HEK293T (cell line): ENCODE results near the gene ZFP1.
"Not testable (repeated sequence)": the region's sequence is repeated elsewhere in the genome, so short reads cannot be mapped to it uniquely, and the experiment has no call there.

Experiments used
- CTCF ChIA-PET: fragments of 350-600 bp; formaldehyde crosslinking; extraction: SDS; loops from one replicate; lab custom pipeline; 2021; ENCODE audit warnings: antibody characterized with exemption, inconsistent platforms; lab: Yijun Ruan, JAX
- POLR2A ChIA-PET: fragments of 350-600 bp; formaldehyde crosslinking; extraction: SDS; loops from one replicate; lab custom pipeline; 2020; ENCODE audit warnings: antibody characterized with exemption, inconsistent platforms; lab: Yijun Ruan, JAX
- DNase-seq: peaks from one replicate; pipeline ENCODE4 v3.0.0; 2012; ENCODE audit warnings: mixed read lengths; ENCODE audit errors: extremely low spot score
- ARNT ChIP-seq: fragments of 450-650 bp; IDR thresholded peaks from 2 replicates; pipeline ENCODE4 v1.6.1; 2017; ENCODE audit warnings: mild to moderate bottlenecking
- BHLHE40 ChIP-seq: fragments of 450-650 bp; IDR thresholded peaks from 2 replicates; pipeline ENCODE4 v1.6.1; 2016; ENCODE audit warnings: mild to moderate bottlenecking, moderate library complexity, borderline replicate concordance
- CTBP1 ChIP-seq: fragments of 450-650 bp; IDR thresholded peaks from 2 replicates; pipeline ENCODE4 v1.6.1; 2016; ENCODE audit warnings: borderline replicate concordance
- ELF4 ChIP-seq: fragments of 450-650 bp; IDR thresholded peaks from 2 replicates; pipeline ENCODE4 v1.6.1; 2017; ENCODE audit warnings: antibody characterized with exemption
- FOXA1 ChIP-seq: fragments of 450-650 bp; IDR thresholded peaks from 2 replicates; pipeline ENCODE4 v1.6.1; 2016; ENCODE audit warnings: mild to moderate bottlenecking
- FOXK2 ChIP-seq: fragments of 450-650 bp; IDR thresholded peaks from 2 replicates; pipeline ENCODE4 v1.6.1; 2016; ENCODE audit warnings: mild to moderate bottlenecking
- FOXM1 ChIP-seq: fragments of 450-650 bp; IDR thresholded peaks from 2 replicates; pipeline ENCODE4 v1.6.1; 2017; ENCODE audit warnings: mild to moderate bottlenecking, borderline replicate concordance
- HDGF ChIP-seq: fragments of 450-650 bp; IDR thresholded peaks from 2 replicates; pipeline ENCODE4 v1.6.1; 2017; ENCODE audit warnings: antibody characterized with exemption, borderline replicate concordance
- L3MBTL2 ChIP-seq: fragments of 450-650 bp; conservative IDR thresholded peaks from 2 replicates; pipeline ENCODE4 v1.6.1; 2016; ENCODE audit warnings: mild to moderate bottlenecking
- LEF1 ChIP-seq: fragments of 450-650 bp; IDR thresholded peaks from 2 replicates; pipeline ENCODE4 v1.6.1; 2017; ENCODE audit warnings: mild to moderate bottlenecking, borderline replicate concordance
- NFRKB ChIP-seq: fragments of 450-650 bp; IDR thresholded peaks from 2 replicates; pipeline ENCODE4 v1.6.1; 2016; ENCODE audit warnings: mild to moderate bottlenecking, moderate library complexity
- SP1 ChIP-seq: fragments of 450-650 bp; IDR thresholded peaks from 2 replicates; pipeline ENCODE4 v1.6.1; 2017
- SUZ12 ChIP-seq: fragments of 450-650 bp; IDR thresholded peaks from 2 replicates; pipeline ENCODE4 v1.6.1; 2016; ENCODE audit warnings: mild to moderate bottlenecking
- TARDBP ChIP-seq: fragments of 450-650 bp; IDR thresholded peaks from 2 replicates; pipeline ENCODE4 v1.6.1; 2016
- ZNF384 ChIP-seq: fragments of 450-650 bp; IDR thresholded peaks from 2 replicates; pipeline ENCODE4 v1.6.1; 2016
- TF ChIP-seq, protein P1 (sequence below): fragments of 450-650 bp; IDR thresholded peaks from 2 replicates; pipeline ENCODE4 v1.6.1; 2016

The ZFP1 gene

DNA sequence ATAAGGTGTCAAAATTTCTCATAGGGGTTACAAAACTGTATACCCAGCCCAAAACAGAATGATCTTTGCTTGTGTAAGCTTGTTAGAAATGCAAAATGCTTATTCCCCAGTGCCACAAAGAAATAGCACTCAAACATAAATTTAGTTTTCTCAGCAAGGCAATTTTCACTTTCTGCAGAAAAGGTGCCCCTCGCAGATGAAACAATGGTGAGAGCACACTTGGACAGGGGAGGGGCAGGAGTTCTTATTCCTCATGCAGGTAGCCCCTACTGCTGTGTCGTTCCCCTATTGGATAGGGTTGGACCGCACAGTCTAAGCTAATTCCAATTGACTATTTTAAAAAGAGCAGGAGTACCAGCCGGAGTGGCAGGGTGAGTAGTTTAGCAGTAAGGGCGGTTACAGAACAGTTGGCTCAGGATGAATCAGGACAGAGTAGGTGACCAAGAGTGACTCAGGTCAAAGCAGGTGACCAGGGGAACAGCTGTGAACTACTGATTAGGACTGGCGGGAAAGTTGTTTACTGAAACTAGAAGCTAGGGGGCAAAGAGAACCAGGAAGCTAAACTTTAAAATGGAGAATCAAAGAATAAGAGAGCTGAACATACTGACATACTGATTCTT, 26.3 kb upstream of the ZFP1 start:
- POLR2A ChIA-PET: no interaction called here
- DNase-seq: no peak
- CTCF ChIA-PET: interaction anchor here (1.3 kb wide), 1 partner anchor 123 kb away, joined by 3 read pairs; the partner anchor contains the start of gene ZNRF1
- no peak for TF ChIP-seq NFRKB
- TF ChIP-seq TARDBP: no peak
- no peak for TF ChIP-seq FOXM1
- TF ChIP-seq FOXK2: no peak
- TF ChIP-seq LEF1: no peak
- TF ChIP-seq FOXA1: no peak
- no peak for TF ChIP-seq L3MBTL2
- TF ChIP-seq ARNT: no peak
- no peak for TF ChIP-seq CTBP1
- no peak for TF ChIP-seq HDGF
- no peak for TF ChIP-seq BHLHE40
- no peak for TF ChIP-seq ELF4
- TF ChIP-seq, protein P1, sequence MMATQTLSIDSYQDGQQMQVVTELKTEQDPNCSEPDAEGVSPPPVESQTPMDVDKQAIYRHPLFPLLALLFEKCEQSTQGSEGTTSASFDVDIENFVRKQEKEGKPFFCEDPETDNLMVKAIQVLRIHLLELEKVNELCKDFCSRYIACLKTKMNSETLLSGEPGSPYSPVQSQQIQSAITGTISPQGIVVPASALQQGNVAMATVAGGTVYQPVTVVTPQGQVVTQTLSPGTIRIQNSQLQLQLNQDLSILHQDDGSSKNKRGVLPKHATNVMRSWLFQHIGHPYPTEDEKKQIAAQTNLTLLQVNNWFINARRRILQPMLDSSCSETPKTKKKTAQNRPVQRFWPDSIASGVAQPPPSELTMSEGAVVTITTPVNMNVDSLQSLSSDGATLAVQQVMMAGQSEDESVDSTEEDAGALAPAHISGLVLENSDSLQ: no peak

DNA sequence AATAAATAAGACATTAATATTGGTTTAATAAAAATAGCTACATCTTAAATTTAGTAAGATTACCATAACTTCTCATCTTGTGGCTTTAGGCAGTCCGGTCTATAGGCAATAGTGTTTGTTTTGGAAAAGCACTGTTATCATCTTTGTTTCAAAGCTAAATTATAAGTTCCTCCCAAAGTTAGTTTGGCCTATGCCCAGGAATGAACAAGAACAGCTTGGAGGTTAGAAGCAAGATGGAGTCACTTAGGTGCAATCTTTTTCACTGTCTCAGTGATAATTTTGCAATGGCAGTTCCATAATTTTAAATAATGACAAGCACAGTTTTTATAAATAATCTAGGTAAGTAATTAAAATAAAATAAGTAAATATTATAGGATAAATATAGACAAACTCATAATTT, 25.7 kb upstream of the ZFP1 start:
- CTCF ChIA-PET: no interaction called here
- POLR2A ChIA-PET: no interaction called here
- TF ChIP-seq TARDBP (no peak), BHLHE40 (no peak)
- DNase-seq: no peak

DNA sequence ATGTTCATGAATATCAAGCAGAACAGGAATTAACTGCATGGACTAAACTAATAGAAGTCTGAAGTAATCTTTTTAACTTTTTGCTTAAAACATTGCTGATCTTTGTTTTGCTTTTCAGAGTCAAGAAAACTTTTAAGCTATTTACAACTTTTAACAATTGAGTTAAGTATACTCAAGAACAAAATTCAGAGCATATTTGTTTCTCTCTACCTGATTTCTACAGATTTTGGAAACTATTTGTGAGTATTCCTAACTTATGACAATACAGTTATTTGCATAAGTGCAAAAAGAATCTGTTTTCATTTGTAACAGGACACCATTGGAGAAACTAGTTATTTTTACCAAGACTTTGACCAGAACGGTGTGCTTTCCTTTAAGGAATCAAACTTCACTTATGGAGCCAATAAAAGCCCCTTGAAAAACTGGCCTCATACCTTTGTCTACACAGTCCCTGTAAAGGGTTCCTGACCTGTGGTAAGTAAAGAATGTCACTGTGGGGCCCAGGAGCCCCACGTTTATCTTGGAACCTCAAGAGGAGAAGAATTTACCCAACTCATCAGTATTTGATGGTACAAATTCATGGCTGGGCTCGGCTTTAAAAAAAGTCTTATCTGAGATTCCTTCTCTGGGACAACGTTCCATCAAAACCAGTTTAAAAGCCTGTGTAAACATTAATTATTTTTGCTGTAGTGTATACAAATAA, 20.5 kb upstream of the ZFP1 start:
- ChIA-PET CTCF (no interaction called here), POLR2A (no interaction called here)
- TF ChIP-seq BHLHE40: no peak
- no peak for TF ChIP-seq ELF4
- no peak for TF ChIP-seq TARDBP
- no peak for TF ChIP-seq HDGF
- no peak for TF ChIP-seq SP1
- TF ChIP-seq ZNF384: no peak
- no peak for TF ChIP-seq ARNT
- no peak for TF ChIP-seq CTBP1
- no peak for TF ChIP-seq FOXA1
- TF ChIP-seq, protein P1: no peak
- no peak for TF ChIP-seq NFRKB
- TF ChIP-seq FOXM1: no peak
- no peak for TF ChIP-seq FOXK2
- TF ChIP-seq L3MBTL2: no peak
- TF ChIP-seq SUZ12: no peak
- no peak for DNase-seq

DNA sequence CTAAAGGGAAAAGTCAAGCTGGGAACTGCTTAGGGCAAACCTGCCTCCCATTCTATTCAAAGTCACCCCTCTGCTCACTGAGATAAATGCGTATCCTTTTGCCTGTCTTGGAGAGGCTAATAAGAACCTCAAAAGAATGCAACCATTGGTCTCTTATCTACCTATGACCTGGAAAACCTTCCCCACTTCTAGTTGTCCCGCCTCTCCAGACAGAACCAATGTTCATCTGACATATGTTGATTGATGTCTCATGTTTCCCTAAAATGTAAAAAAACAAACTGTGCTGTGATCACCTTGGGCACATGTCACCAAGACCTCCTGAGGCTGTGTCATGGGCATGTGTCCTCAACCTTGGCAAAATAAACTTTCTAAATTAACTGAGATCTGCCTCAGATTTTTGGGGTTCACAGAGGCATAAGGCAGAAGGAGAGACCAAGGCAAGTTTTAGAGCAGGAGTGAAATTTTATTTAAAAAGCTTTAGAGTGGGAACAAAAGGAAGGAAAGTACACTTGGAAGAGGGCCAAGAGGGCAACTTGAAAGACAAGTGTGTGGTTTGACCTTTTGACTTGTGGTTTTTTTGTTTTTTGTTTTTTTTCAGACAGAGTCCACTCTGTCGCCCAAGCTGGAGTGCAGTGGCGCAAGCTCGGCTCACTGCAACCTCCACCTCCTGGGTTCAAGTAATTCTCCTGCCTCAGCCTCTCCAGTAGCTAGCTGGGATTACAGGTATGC, 18.7 kb upstream of the ZFP1 start:
- CTCF ChIA-PET: interaction anchor here (0.7 kb wide), 1 partner anchor 131 kb away, joined by 3 read pairs; the partner anchor contains the start of gene ZNRF1
- DNase-seq, POLR2A ChIA-PET: not testable (repeated sequence)
- TF ChIP-seq, protein P1: peak; percentile 85

DNA sequence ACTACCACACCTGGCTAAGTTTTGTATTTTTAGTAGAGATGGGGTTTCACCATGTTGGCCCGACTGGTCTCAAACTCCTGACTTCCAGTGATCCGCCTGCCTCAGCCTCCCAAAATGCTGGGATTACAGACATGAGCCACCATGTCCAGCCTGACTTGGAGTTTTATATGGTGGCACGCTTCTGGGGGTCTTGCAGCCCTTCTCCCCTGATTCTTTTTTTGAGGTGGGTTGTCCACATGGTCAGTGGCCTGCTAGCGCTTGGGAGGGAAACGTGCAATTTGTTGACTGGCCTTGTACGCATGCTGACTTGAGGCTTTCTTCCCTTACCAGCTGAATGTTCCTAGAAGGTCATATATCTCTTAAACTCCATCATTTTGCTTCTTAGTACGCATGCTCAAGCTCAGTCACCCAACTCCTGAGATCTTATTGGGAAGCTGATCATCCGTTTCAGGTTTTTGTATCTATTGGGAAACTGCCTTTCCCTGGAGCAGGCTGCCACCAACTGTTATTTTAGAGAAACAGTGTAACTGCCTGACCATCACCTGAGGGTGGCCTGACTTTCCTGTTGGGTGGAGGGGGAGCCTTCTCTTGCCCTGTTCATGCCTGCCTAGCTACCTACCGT, 18.1 kb upstream of the ZFP1 start:
- POLR2A ChIA-PET: no interaction called here
- DNase-seq: no peak
- CTCF ChIA-PET: interaction anchor here (1.1 kb wide), 1 partner anchor 132 kb away, joined by 3 read pairs; the partner anchor contains the start of gene ZNRF1
- no peak for TF ChIP-seq SUZ12
- no peak for TF ChIP-seq FOXA1
- no peak for TF ChIP-seq ELF4
- no peak for TF ChIP-seq CTBP1
- no peak for TF ChIP-seq NFRKB
- no peak for TF ChIP-seq FOXM1
- TF ChIP-seq TARDBP: no peak
- no peak for TF ChIP-seq ZNF384

DNA sequence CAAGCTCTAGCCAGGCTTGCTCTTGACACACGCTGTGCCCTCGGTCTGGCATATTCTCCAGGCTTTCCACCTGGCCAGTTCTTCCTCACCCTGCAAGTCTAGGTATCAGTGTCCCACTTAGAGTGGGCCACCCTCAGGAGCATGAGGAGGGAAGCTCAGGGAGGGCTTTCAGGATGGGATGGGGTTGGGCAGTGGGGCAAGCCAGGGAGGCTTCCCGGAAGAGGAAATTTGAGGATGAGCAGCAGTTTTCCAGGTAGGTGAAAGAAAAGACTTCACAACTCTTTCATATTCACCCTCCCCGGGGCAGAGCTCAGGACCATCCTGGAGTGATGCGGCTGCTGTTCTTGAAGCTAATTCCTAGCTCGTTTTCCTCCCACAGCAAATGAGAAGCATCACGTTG, 17.2 kb upstream of the ZFP1 start:
- TF ChIP-seq SUZ12: no peak
- TF ChIP-seq L3MBTL2: no peak
- TF ChIP-seq FOXM1: no peak
- TF ChIP-seq BHLHE40: no peak
- TF ChIP-seq ELF4: no peak
- TF ChIP-seq ZNF384: no peak
- TF ChIP-seq SP1: no peak
- TF ChIP-seq, protein P1: no peak
- no peak for TF ChIP-seq HDGF
- no peak for TF ChIP-seq LEF1
- TF ChIP-seq CTBP1: no peak
- TF ChIP-seq TARDBP: no peak
- TF ChIP-seq NFRKB: no peak
- TF ChIP-seq FOXK2: no peak
- TF ChIP-seq ARNT: no peak
- CTCF ChIA-PET: interaction anchor here (1.1 kb wide), 1 partner anchor 133 kb away, joined by 3 read pairs; the partner anchor contains the start of gene ZNRF1
- no peak for DNase-seq
- POLR2A ChIA-PET: no interaction called here
